HT1080 (cell line): ENCODE data around the gene BRK1. TPM values are rescaled to one million over a fixed set of nuclear protein-coding genes. Genes with fewer than 3 reads are reported as not detected.
"Not testable (repeated sequence)": the region's sequence is repeated elsewhere in the genome, so short reads cannot be mapped to it uniquely, and the experiment has no call there.

Experiments
- DNase-seq: peaks from one replicate; pipeline ENCODE4 v3.0.0-alpha.2; 2015; ENCODE audit warnings: low read depth
- polyA plus RNA-seq, 2 experiments: library from polyadenylated mRNA; depleted of rRNA; stranded (reverse); fragments of >200 nt; gene quantifications; 2 replicates each; pipeline ENCODE4 v1.2.3, GENCODE V29; 2015
- total RNA-seq: library from RNA; depleted of rRNA; stranded (reverse); fragments of >200 nt; shearing (Covaris generic); gene quantifications from 2 replicates; pipeline ENCODE4 v1.2.3, GENCODE V29; 2014; rRNA removed

Gene BRK1
- 103 and 112 TPM in 2 replicates for total RNA-seq
- 142 and 187 TPM in 2 replicates for polyA plus RNA-seq (2015; cell fraction: cytosol; rRNA removed)
- polyA plus RNA-seq (2015; cell fraction: nucleus; rRNA removed): 50.2 and 54.0 TPM in 2 replicates

GRCh38 chr3:10115326-10116137 lies at the start of gene BRK1:
Gene BRK1, plus strand, starts transcription at chr3:10115675. Its CDS starts 27 bp downstream, at chr3:10115702.
- DNase-seq: peak; percentile 92

GRCh38 chr3:10070077-10070476 lies 45.4 kb upstream of the BRK1 start:
- DNase-seq: not testable (repeated sequence)

GRCh38 chr3:10074666-10075065 lies 40.8 kb upstream of the BRK1 start:
- no peak for DNase-seq

GRCh38 chr3:10081871-10082270 lies 33.6 kb upstream of the BRK1 start:
- no peak for DNase-seq

GRCh38 chr3:10085738-10086137 lies 29.7 kb upstream of the BRK1 start:
- DNase-seq: no peak

GRCh38 chr3:10088256-10088655 lies 27.2 kb upstream of the BRK1 start:
- DNase-seq: no peak

GRCh38 chr3:10090179-10090578 lies 25.3 kb upstream of the BRK1 start:
- no peak for DNase-seq

GRCh38 chr3:10090774-10091173 lies 24.7 kb upstream of the BRK1 start:
- not testable (repeated sequence) for DNase-seq

- not testable (repeated sequence) for DNase-seq
These were observed 24.1 kb upstream of the BRK1 start for GRCh38 chr3:10091387-10091786.

GRCh38 chr3:10093678-10094077 lies 21.8 kb upstream of the BRK1 start:
- DNase-seq: no peak

- no peak for DNase-seq
These were observed 16.4 kb upstream of the BRK1 start for GRCh38 chr3:10099041-10099440.

- DNase-seq: no peak
These were observed 8.6 kb upstream of the BRK1 start for GRCh38 chr3:10106919-10107318.

GRCh38 chr3:10108091-10108490 lies 7.4 kb upstream of the BRK1 start, which contains the start of gene FANCD2OS:
Gene FANCD2OS, minus strand, starts transcription at chr3:10108255. Its CDS starts 3,481 bp downstream, at chr3:10104774.
- no peak for DNase-seq

GRCh38 chr3:10116138-10116460 lies 624 bp downstream of the BRK1 start:
- peak; percentile 55 for DNase-seq

- no peak for DNase-seq
These were observed 1.5 kb downstream of the BRK1 start for GRCh38 chr3:10116928-10117327.

- DNase-seq: no peak
These were observed 3.9 kb downstream of the BRK1 start for GRCh38 chr3:10119376-10119775.

GRCh38 chr3:10121064-10121463 lies 5.6 kb downstream of the BRK1 start:
- DNase-seq: no peak

- no peak for DNase-seq
These were observed 7.2 kb downstream of the BRK1 start for GRCh38 chr3:10122724-10123123.

- DNase-seq: not testable (repeated sequence)
These were observed 20.4 kb downstream of the BRK1 start for GRCh38 chr3:10135872-10136271.

- no peak for DNase-seq
These were observed 21.0 kb downstream of the BRK1 start for GRCh38 chr3:10136426-10137005.

GRCh38 chr3:10137178-10137577 lies 21.7 kb downstream of the BRK1 start:
- no peak for DNase-seq

- no peak for DNase-seq
These were observed 25.6 kb downstream of the BRK1 start for GRCh38 chr3:10140996-10141546.
